VCaP (cell line): ENCODE data around the gene ZNF622.

Experiments used
- H3K27ac ChIP-seq: fragments of 450-650 bp; 2 replicates; pipeline ENCODE4 v1.5.1; 2017
- TF ChIP-seq, protein P1 (sequence below): fragments of 450-650 bp; conservative IDR thresholded peaks from 2 replicates; pipeline ENCODE4 v1.5.1; 2017; ENCODE audit warnings: mild to moderate bottlenecking, moderate library complexity

ZNF622 gene

GRCh38 chr5:16504571-16504970 lies 39.0 kb upstream of the ZNF622 start:
- TF ChIP-seq, protein P1, sequence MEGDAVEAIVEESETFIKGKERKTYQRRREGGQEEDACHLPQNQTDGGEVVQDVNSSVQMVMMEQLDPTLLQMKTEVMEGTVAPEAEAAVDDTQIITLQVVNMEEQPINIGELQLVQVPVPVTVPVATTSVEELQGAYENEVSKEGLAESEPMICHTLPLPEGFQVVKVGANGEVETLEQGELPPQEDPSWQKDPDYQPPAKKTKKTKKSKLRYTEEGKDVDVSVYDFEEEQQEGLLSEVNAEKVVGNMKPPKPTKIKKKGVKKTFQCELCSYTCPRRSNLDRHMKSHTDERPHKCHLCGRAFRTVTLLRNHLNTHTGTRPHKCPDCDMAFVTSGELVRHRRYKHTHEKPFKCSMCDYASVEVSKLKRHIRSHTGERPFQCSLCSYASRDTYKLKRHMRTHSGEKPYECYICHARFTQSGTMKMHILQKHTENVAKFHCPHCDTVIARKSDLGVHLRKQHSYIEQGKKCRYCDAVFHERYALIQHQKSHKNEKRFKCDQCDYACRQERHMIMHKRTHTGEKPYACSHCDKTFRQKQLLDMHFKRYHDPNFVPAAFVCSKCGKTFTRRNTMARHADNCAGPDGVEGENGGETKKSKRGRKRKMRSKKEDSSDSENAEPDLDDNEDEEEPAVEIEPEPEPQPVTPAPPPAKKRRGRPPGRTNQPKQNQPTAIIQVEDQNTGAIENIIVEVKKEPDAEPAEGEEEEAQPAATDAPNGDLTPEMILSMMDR: no peak

GRCh38 chr5:16502866-16503265 lies 37.3 kb upstream of the ZNF622 start:
- TF ChIP-seq, protein P1: no peak

More at GRCh38 chr5:16504571-16504970, 39.0 kb upstream of the ZNF622 start:
- no peak overlapping the region for H3K27ac ChIP-seq

GRCh38 chr5:16500024-16500423 lies 34.4 kb upstream of the ZNF622 start:
- H3K27ac ChIP-seq: no peak overlapping the region
- TF ChIP-seq, protein P1: no peak

More at GRCh38 chr5:16502866-16503265, 37.3 kb upstream of the ZNF622 start:
- H3K27ac ChIP-seq: no peak overlapping the region

DNA sequence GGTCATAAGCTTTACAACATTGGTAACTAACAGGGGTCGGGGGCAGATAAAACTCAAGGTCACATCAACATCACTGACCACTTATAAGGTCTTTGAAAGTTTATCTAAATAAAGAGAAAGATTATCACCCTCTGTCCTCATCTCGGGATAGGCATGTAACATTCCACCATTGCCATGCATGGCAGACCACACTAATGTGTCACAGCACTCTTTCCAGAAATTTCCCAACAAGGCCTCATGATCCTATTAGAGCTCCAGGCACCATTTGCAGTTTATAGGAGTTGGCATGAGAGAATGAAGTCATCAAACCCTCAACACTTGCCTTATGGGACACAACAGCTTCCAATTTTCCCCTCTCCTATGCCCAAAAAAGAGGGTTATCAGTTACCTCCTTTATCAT lies 31.9 kb upstream of the ZNF622 start:
- TF ChIP-seq, protein P1: no peak

GRCh38 chr5:16493261-16493660 lies 27.7 kb upstream of the ZNF622 start:
- TF ChIP-seq, protein P1: no peak
- no peak overlapping the region; the same call in 1 of the 2 replicates for H3K27ac ChIP-seq

More for the DNA sequence above, 31.9 kb upstream of the ZNF622 start:
- no peak overlapping the region for H3K27ac ChIP-seq

DNA sequence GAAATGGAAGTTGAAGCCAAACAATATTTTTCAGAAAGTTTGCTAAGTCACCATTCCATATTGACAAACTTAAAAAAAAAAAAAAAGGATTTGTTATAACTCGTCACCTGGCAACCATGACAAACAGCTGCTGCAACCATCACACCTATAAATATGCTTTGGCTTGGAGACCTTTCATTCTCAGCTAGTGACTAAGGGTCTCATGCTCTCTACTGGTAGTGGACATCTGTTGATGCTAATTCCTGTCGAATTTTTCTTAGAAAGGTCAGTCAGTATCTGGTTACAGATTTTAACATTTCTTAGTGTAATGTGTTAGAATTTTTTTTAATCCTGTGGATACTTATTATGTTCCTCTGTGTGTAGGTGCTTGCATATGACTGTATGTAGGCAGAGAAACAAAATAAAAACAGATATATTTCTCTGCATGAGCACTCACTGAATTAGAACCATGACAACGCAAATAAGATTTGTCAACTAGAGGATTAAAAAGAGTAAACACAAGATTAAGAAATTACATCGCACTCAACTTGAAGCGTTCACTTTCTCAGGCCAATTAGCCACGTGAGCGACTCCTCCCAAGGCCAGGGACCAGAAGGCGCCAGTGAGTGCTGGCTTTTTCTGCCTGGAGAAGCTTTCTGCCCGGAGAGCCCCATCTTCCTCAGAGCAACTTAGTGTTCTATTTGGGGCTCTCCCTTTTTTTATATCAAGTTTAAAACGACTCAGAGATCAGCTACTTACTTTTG lies 27.0 kb upstream of the ZNF622 start:
- TF ChIP-seq, protein P1: no peak
- no peak overlapping the region; the same call in 1 of the 2 replicates for H3K27ac ChIP-seq

DNA sequence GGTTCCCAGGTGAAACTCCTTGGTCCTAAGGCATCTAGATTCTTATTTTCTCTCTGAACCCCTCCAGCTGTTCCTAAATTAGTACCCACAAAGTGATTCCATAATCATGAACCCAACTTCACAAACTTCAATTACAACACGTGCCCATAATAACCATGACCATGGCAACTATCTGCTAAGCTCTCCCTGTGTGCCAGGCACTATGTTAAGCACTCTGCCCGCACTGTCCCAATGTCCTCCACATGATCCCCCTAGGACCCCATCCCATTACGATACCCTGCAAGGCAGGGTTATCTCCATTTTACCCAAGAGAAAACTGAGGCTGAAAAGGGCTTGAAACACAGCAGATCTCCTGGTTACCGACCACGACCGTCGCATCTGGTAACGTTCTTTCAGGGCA lies 25.3 kb upstream of the ZNF622 start:
- TF ChIP-seq, protein P1: no peak
- H3K27ac ChIP-seq: peak overlapping the region; percentile 68; the same call in 1 of the 2 replicates
